K562 (cell line): ENCODE measurements around the gene NUTF2. TPM values are rescaled to one million over a fixed set of nuclear protein-coding genes. Genes with fewer than 3 reads are reported as not detected.
A peak's percentile ranks its signal among the peaks of the same experiment; 100 is the strongest.

Experiments used
- ATAC-seq: fragments of 200-7000 bp; cut with Tn5 transposase; 3 replicates; pipeline ENCODE4 v1.9.1; 2020; ENCODE audit warnings: moderate library complexity
- BruUV-seq: library from RNA; stranded (reverse); fragments of 400-500 nt; replicated peaks from 2 replicates; lab custom pipeline; 2021; lab: Mats Ljungman, UMichigan
- CTCF ChIA-PET: fragments of 300-600 bp; formaldehyde crosslinking; extraction: SDS; loops from one replicate; lab custom pipeline; 2021; ENCODE audit warnings: low intra/inter-chr PET ratio; lab: Yijun Ruan, JAX
- POLR2A ChIA-PET: fragments of 300-600, 350-650 bp; sonication (Branson Sonifier 250); formaldehyde crosslinking; extraction: SDS; loops from one replicate; lab custom pipeline; 2021; ENCODE audit warnings: antibody characterized with exemption, inconsistent platforms; lab: Yijun Ruan, JAX
- DNase-seq, 4 experiments: peaks; one replicate each; pipeline versions ENCODE4 v3.0.0 to v3.0.0-alpha.2; 2011 to 2018; ENCODE audit warnings: low spot score in 3 of 4, mixed read lengths in 3 of 4; ENCODE audit errors: extremely low read depth in 1 of 4
- FAIRE-seq: peaks from 2 replicates; lab custom pipeline; 2011; peaks lifted over from hg19 to GRCh38; lab: Jason Lieb, UNC
- H2AFZ ChIP-seq: 2 replicates; pipeline ENCODE4 v1.6.0; 2011; ENCODE audit warnings: low read depth, low read length, control low read depth, inconsistent platforms
- H3K27ac ChIP-seq: fragments of 200-600 bp; 3 replicates; pipeline ENCODE4 v1.8.0; 2011; ENCODE audit warnings: low read depth, mild to moderate bottlenecking, control low read depth, inconsistent platforms, low read length, moderate library complexity, mixed read lengths; ENCODE audit errors: extremely low read depth
- H3K27me3 ChIP-seq, 2 experiments: fragments of 300-600 bp in 1 of 2; 2 replicates in 1 of 2; 3 replicates in 1 of 2; pipeline versions ENCODE4 v1.6.0 to v1.8.0; 2011; ENCODE audit warnings: inconsistent platforms in 2 of 2, low read length in 2 of 2, mild to moderate bottlenecking in 1 of 2, mixed read lengths in 1 of 2, moderate library complexity in 1 of 2; ENCODE audit not compliant: control insufficient read depth in 2 of 2, insufficient read depth in 2 of 2
- H3K36me3 ChIP-seq: fragments of 300-600 bp; 3 replicates; pipeline ENCODE4 v1.8.0; 2011; ENCODE audit warnings: mild to moderate bottlenecking, low read length, inconsistent platforms; ENCODE audit not compliant: control insufficient read depth, insufficient read depth
- H3K4me1 ChIP-seq, 2 experiments: fragments of 200-600 bp in 1 of 2; replicated peaks in 1 of 2; 2 replicates in 1 of 2; 3 replicates in 1 of 2; pipeline versions ENCODE4 v1.5.1 to v1.8.0; 2011; ENCODE audit warnings: inconsistent platforms in 2 of 2, low read length in 2 of 2, mild to moderate bottlenecking in 1 of 2, mixed read lengths in 1 of 2, moderate library complexity in 1 of 2; ENCODE audit not compliant: control insufficient read depth in 2 of 2, insufficient read depth in 2 of 2
- H3K4me2 ChIP-seq: 2 replicates; pipeline ENCODE4 v1.6.1; 2011; ENCODE audit warnings: low read length, control low read depth, inconsistent platforms, mixed read lengths; ENCODE audit not compliant: insufficient read depth
- H3K4me3 ChIP-seq: fragments of 200-600 bp; sonication (generic), shearing (Covaris generic); 2 replicates; pipeline ENCODE4 v1.5.1; 2016; ENCODE audit warnings: control low read depth, inconsistent platforms
- H3K79me2 ChIP-seq: fragments of 200-600 bp; 3 replicates; pipeline ENCODE4 v1.8.0; 2011; ENCODE audit warnings: low read length, inconsistent platforms; ENCODE audit not compliant: control insufficient read depth, insufficient read depth
- H3K9ac ChIP-seq, 2 experiments: 2 replicates each; pipeline versions ENCODE4 v1.6.0 to v1.6.1; 2011; ENCODE audit warnings: low read depth in 2 of 2, low read length in 2 of 2, control low read depth in 1 of 2, inconsistent platforms in 1 of 2, mild to moderate bottlenecking in 1 of 2, mixed read lengths in 1 of 2; ENCODE audit not compliant: insufficient read depth in 1 of 2
- H3K9me1 ChIP-seq: one replicate; pipeline ENCODE4 v1.6.0; 2011; ENCODE audit warnings: inconsistent platforms, mild to moderate bottlenecking, low read length, moderate library complexity; ENCODE audit not compliant: control insufficient read depth, insufficient read depth
- H3K9me3 ChIP-seq: replicated peaks from 2 replicates; pipeline ENCODE4 v1.5.1; 2011; ENCODE audit warnings: low read depth, low read length, inconsistent platforms; ENCODE audit not compliant: control insufficient read depth, insufficient read depth
- H4K20me1 ChIP-seq: replicated peaks from 2 replicates; pipeline ENCODE4 v1.6.1; 2011; ENCODE audit warnings: low read length, inconsistent platforms, mixed read lengths; ENCODE audit not compliant: control insufficient read depth, insufficient read depth
- ATF1 ChIP-seq, 2 experiments: fragments of 450-650 bp in 1 of 2; IDR thresholded peaks; 2 replicates each; pipeline ENCODE4 v1.6.1; 2016; ENCODE audit warnings: missing compliant biosample characterization in 1 of 2, missing genetic modification characterization in 1 of 2
- ETS1 ChIP-seq: conservative IDR thresholded peaks from 2 replicates; pipeline ENCODE4 v1.6.1; 2011; ENCODE audit warnings: low read depth, mild to moderate bottlenecking, low read length; ENCODE audit not compliant: control insufficient read depth
- HDAC1 ChIP-seq, 2 experiments: fragments of 450-650 bp; IDR thresholded peaks; 2 replicates each; pipeline ENCODE4 v1.6.1; 2016 to 2017; ENCODE audit warnings: inconsistent platforms in 1 of 2, mild to moderate bottlenecking in 1 of 2, moderate library complexity in 1 of 2
- MAX ChIP-seq: sonication (generic); formaldehyde crosslinking; IDR thresholded peaks from 2 replicates; pipeline ENCODE4 v1.9.0; 2022; ENCODE audit warnings: mild to moderate bottlenecking, missing genetic modification reagents
- NRF1 ChIP-seq, 2 experiments: fragments of 450-650 bp; IDR thresholded peaks in 1 of 2; conservative IDR thresholded peaks in 1 of 2; 2 replicates each; pipeline ENCODE4 v1.6.1; 2014; ENCODE audit warnings: mild to moderate bottlenecking in 2 of 2
- SIN3A ChIP-seq, 2 experiments: fragments of 150-350 bp in 1 of 2; IDR thresholded peaks; 2 replicates each; pipeline ENCODE4 v1.6.1; 2011 to 2016; ENCODE audit warnings: borderline replicate concordance in 2 of 2, low read depth in 2 of 2, low read length in 2 of 2, mild to moderate bottlenecking in 2 of 2, moderate library complexity in 2 of 2; ENCODE audit not compliant: control insufficient read depth in 1 of 2
- SIN3B ChIP-seq: fragments of 450-650 bp; IDR thresholded peaks from 2 replicates; pipeline ENCODE4 v1.6.1; 2017; ENCODE audit warnings: low read depth, mild to moderate bottlenecking, moderate library complexity
- YY1 ChIP-seq, 3 experiments: IDR thresholded peaks; 2 replicates each; pipeline ENCODE4 v1.6.1; 2011; ENCODE audit warnings: low read length in 2 of 3, mild to moderate bottlenecking in 2 of 3, moderate library complexity in 2 of 3, borderline replicate concordance in 1 of 3, control low read depth in 1 of 3, low read depth in 1 of 3; ENCODE audit not compliant: insufficient read depth in 3 of 3, insufficient replicate concordance in 2 of 3, control insufficient read depth in 1 of 3, insufficient read length in 1 of 3; ENCODE audit errors: extremely low read depth in 1 of 3
- WGBS: fragments of 100-300 bp; shearing (Covaris generic); methylation state at CpG from one replicate; pipeline ENCODE4 v1.1.6; 2016; ENCODE audit warnings: low coverage, mixed read lengths; ENCODE audit not compliant: insufficient coverage; ENCODE audit errors: missing lambda C conversion rate; 5-methylcytosine and 5-hydroxymethylcytosine counted together
- in situ Hi-C: fragments of 300-500 bp; cut with MboI; formaldehyde crosslinking; loops from 4 replicates; pipeline ENCODE4 v1.15.0; 2018; ENCODE audit warnings: inconsistent platforms, mixed read lengths
- intact Hi-C: fragments of 100-400 bp; cut with micrococcal nuclease; formaldehyde crosslinking; loops from 2 replicates; pipeline ENCODE4 v1.14.2; 2022
- polyA plus RNA-seq, 8 experiments: library from polyadenylated mRNA; depleted of rRNA in 4 of 8; stranded (reverse) in 5 of 8; unstranded in 3 of 8; fragments of >200 nt; fragmentation: Nextera tagmentation in 2 of 8; fragmentation: Illumina TruSeq in 1 of 8; extraction: Ambion mirVana in 2 of 8; extraction: Trizol in 1 of 8; gene quantifications; 2 replicates each; pipeline versions ENCODE4 v1.2.1 to v1.2.3, GENCODE V29; 2011 to 2014; ENCODE audit warnings: inconsistent platforms in 1 of 8, missing spikeins in 1 of 8
- total RNA-seq, 7 experiments: library from RNA; depleted of rRNA in 6 of 7; stranded (reverse); fragments of >200 nt in 6 of 7; fragmentation: Illumina TruSeq in 2 of 7; extraction: Trizol in 2 of 7; gene quantifications; 2 replicates each; pipeline versions ENCODE4 v1.2.1 to v1.2.3, GENCODE V29; 2011 to 2021; ENCODE audit warnings: low replicate concordance in 1 of 7

Gene NUTF2
- total and polyA plus RNA-seq, 9 of the 15 experiments (the other 6 are each of a cell fraction or from before 2014, with no cell fraction given): 106 to 248 (median 147) TPM

GRCh38 chr16:67872631-67873434, 26.1 kb downstream of the NUTF2 start, which contains the start of gene EDC4 (continued):
- TF ChIP-seq YY1 (IDR thresholded peaks at IDR 0.05; ENCODE audit: borderline replicate concordance in 1 of 3, control insufficient read depth in 1 of 3, extremely low read depth in 1 of 3, insufficient read depth in 3 of 3, insufficient read length in 1 of 3, insufficient replicate concordance in 2 of 3, low read depth in 1 of 3, low read length in 2 of 3): peak in 2 of 3 experiments; percentile 36 to 67
- TF ChIP-seq SIN3B: peak; percentile 90

GRCh38 chr16:67873435-67874370, 27.0 kb downstream of the NUTF2 start:
- peaks cover 14% of the 10 kb centered on the region for H4K20me1 ChIP-seq
- WGBS: 4% methylated on average over 21 of the region's 23 CpGs
- no peaks in the 10 kb centered on the region for H3K27me3 ChIP-seq
- H3K79me2 ChIP-seq: peaks cover 40% of the 10 kb centered on the region
- TF ChIP-seq ETS1 (peak; percentile 10; the same call in 1 of the 2 replicates), HDAC1 (IDR thresholded peaks at IDR 0.05) (peak in 1 of 2 experiments; percentile 11; a peak in 1 of 4 replicates), MAX (CRISPR knock-in tag) (peak; percentile 32; the same call in 1 of the 2 replicates), NRF1 (conservative IDR thresholded peaks at IDR 0.05 in 1 of 2, IDR thresholded peaks at IDR 0.05 in 1 of 2) (peak in 1 of 2 experiments; percentile 3; a peak in 1 of 4 replicates), ATF1 (CRISPR knock-in tag; IDR thresholded peaks at IDR 0.05) (no peak), ATF1 (tag; IDR thresholded peaks at IDR 0.05) (no peak), SIN3A (IDR thresholded peaks at IDR 0.05; ENCODE audit: borderline replicate concordance in 2 of 2, control insufficient read depth in 1 of 2, low read depth in 2 of 2, low read length in 2 of 2) (0 out of 4 replicates have a peak, but pooled peaks of 1 of the 2 experiments have one; percentile 22)
- peak overlapping the region; percentile 82 for H2AFZ ChIP-seq
- peak overlapping the region; percentile 83 for H3K27ac ChIP-seq
- TSS peak; percentile 55 for BruUV-seq
- H3K9ac ChIP-seq: peak overlapping the region; percentile 87 to 99
- DNase-seq: peak in 1 of 4 experiments; percentile 34
- ATAC-seq: peak; percentile 19
- peak overlapping the region; percentile 89 for H3K4me2 ChIP-seq
- CTCF ChIA-PET: no interaction called here
- peaks cover 21% of the 10 kb centered on the region in 2 experiments; a peak in 4 of 5 replicates for H3K4me1 ChIP-seq
- intact Hi-C loops: no loop called here
- FAIRE-seq: peak; percentile 67
- in situ Hi-C loops: no loop called here
- peak overlapping the region; percentile 85 for H3K4me3 ChIP-seq
- POLR2A ChIA-PET: interaction anchor here (0.6 to 2.6 kb wide), 8 partner anchors 8 to 135 kb away, joined by 3 to 15 read pairs (median 4); partner anchors contain the start of gene NRN1L
- no peaks in the 10 kb centered on the region for H3K9me1 ChIP-seq
- no peaks in the 10 kb centered on the region for H3K9me3 ChIP-seq
- H3K36me3 ChIP-seq: peaks cover 79% of the 10 kb centered on the region; the same call in 2 of the 3 replicates
